Measurements from ENCODE around the gene KIAA1328. TPM values are rescaled to one million over a fixed set of nuclear protein-coding genes. Genes with fewer than 3 reads are reported as not detected.

KIAA1328 gene
- polyA plus RNA-seq, 1 donor from 2014 or later, result 8.5 TPM

- H3F3A ChIP-seq (ENCODE audit: insufficient read depth, low read length, poor library complexity, severe bottlenecking), result no peaks in the 10 kb centered on the region
- H3K79me2 ChIP-seq (replicated peaks; ENCODE audit: insufficient read depth, low read length), result no peaks in the 10 kb centered on the region
- no peaks in the 10 kb centered on the region for H4K20me1 ChIP-seq (ENCODE audit: insufficient read depth)
- no peak overlapping the region for H3K4me3 ChIP-seq (ENCODE audit: low read length)
- H3K36me3 ChIP-seq (ENCODE audit: insufficient read depth, low read length), result no peaks in the 10 kb centered on the region
- H3K4me2 ChIP-seq (ENCODE audit: low read length), result no peak overlapping the region
- H2AFZ ChIP-seq (ENCODE audit: low read depth, low read length), result no peak overlapping the region
- no peaks in the 10 kb centered on the region for H3K9me2 ChIP-seq (ENCODE audit: insufficient read depth, low read length)
- H3K9me3 ChIP-seq (ENCODE audit: low read length), result no peaks in the 10 kb centered on the region
- H3K27ac ChIP-seq (ENCODE audit: low read length), result no peak overlapping the region
- no peak overlapping the region for H3K9ac ChIP-seq (ENCODE audit: low read length)
- no peak for TF ChIP-seq REST (IDR thresholded peaks at IDR 0.05; ENCODE audit: borderline replicate concordance)
- TF ChIP-seq EZH2 (IDR thresholded peaks at IDR 0.05; ENCODE audit: borderline replicate concordance, insufficient read depth, low read length, poor library complexity, severe bottlenecking), result no peak
- TF ChIP-seq SMC3 (conservative IDR thresholded peaks at IDR 0.05; ENCODE audit: poor library complexity), result no peak
- TF ChIP-seq RAD21 (conservative IDR thresholded peaks at IDR 0.05), result no peak
- TF ChIP-seq POLR2AphosphoS5 (IDR thresholded peaks at IDR 0.05), result no peak
- TF ChIP-seq MXI1 (conservative IDR thresholded peaks at IDR 0.05; ENCODE audit: poor library complexity, severe bottlenecking), result no peak
- no peak for TF ChIP-seq CTCF (IDR thresholded peaks at IDR 0.05; ENCODE audit: poor library complexity, severe bottlenecking)
- TF ChIP-seq TAF1 (IDR thresholded peaks at IDR 0.05; ENCODE audit: low read depth), result no peak
- no peak for TF ChIP-seq EP300 (conservative IDR thresholded peaks at IDR 0.05; ENCODE audit: poor library complexity, severe bottlenecking)
- no peaks in the 10 kb centered on the region for H3K27me3 ChIP-seq (ENCODE audit: insufficient read depth, low read depth, low read length)
Observed at GRCh38 chr18:36885981-36886380, 57.1 kb downstream of the KIAA1328 start.

GRCh38 chr18:36887114-36887513 is 58.2 kb downstream of the KIAA1328 start:
- H2AFZ ChIP-seq (ENCODE audit: low read depth, low read length), result no peak overlapping the region
- no peaks in the 10 kb centered on the region for H4K20me1 ChIP-seq (ENCODE audit: insufficient read depth)
- no peaks in the 10 kb centered on the region for H3K27me3 ChIP-seq (ENCODE audit: insufficient read depth, low read depth, low read length)
- H3K36me3 ChIP-seq (ENCODE audit: insufficient read depth, low read length), result no peaks in the 10 kb centered on the region
- no peak overlapping the region for H3K4me2 ChIP-seq (ENCODE audit: low read length)
- no peaks in the 10 kb centered on the region for H3K9me2 ChIP-seq (ENCODE audit: insufficient read depth, low read length)
- no peaks in the 10 kb centered on the region for H3F3A ChIP-seq (ENCODE audit: insufficient read depth, low read length, poor library complexity, severe bottlenecking)
- H3K79me2 ChIP-seq (replicated peaks; ENCODE audit: insufficient read depth, low read length), result no peaks in the 10 kb centered on the region
- H3K4me3 ChIP-seq (ENCODE audit: low read length), result no peak overlapping the region
- no peak overlapping the region for H3K27ac ChIP-seq (ENCODE audit: low read length)
- H3K9ac ChIP-seq (ENCODE audit: low read length), result no peak overlapping the region
- no peak for TF ChIP-seq SMC3 (conservative IDR thresholded peaks at IDR 0.05; ENCODE audit: poor library complexity)
- no peak for TF ChIP-seq CTCF (IDR thresholded peaks at IDR 0.05; ENCODE audit: poor library complexity, severe bottlenecking)
- no peak for TF ChIP-seq MXI1 (conservative IDR thresholded peaks at IDR 0.05; ENCODE audit: poor library complexity, severe bottlenecking)
- TF ChIP-seq TAF1 (IDR thresholded peaks at IDR 0.05; ENCODE audit: low read depth), result no peak
- TF ChIP-seq EP300 (conservative IDR thresholded peaks at IDR 0.05; ENCODE audit: poor library complexity, severe bottlenecking), result no peak
- TF ChIP-seq EZH2 (IDR thresholded peaks at IDR 0.05; ENCODE audit: borderline replicate concordance, insufficient read depth, low read length, poor library complexity, severe bottlenecking), result no peak
- no peak for TF ChIP-seq REST (IDR thresholded peaks at IDR 0.05; ENCODE audit: borderline replicate concordance)
- TF ChIP-seq RAD21 (conservative IDR thresholded peaks at IDR 0.05), result no peak
- no peak for TF ChIP-seq POLR2AphosphoS5 (IDR thresholded peaks at IDR 0.05)
- no peaks in the 10 kb centered on the region for H3K9me3 ChIP-seq (ENCODE audit: low read length)

Data from neural cell (in vitro differentiated cells).